Activated T-cell treated with anti-CD3 and anti-CD28 coated beads, Interleukin-2, amount 50 U/mL, for 4 hours (primary cell): ENCODE measurements around the gene ILRUN. TPM values are rescaled to one million over a fixed set of nuclear protein-coding genes. Genes with fewer than 3 reads are reported as not detected.
"Not testable (repeated sequence)": the region's sequence is repeated elsewhere in the genome, so short reads cannot be mapped to it uniquely, and the experiment has no call there.

Experiments
- ATAC-seq, 2 donors: fragments of 200-7000 bp; cut with Tn5 transposase; one replicate each; pipeline ENCODE4 v1.10.0; 2021
- DNase-seq: peaks from one replicate; pipeline ENCODE4 v3.0.0-alpha.2; 2020
- H3K27me3 Mint-ChIP-seq: one replicate; pipeline ENCODE4 v1.8.0; 2021; ENCODE audit warnings: low read depth, mixed read lengths
- H3K36me3 Mint-ChIP-seq: one replicate; pipeline ENCODE4 v1.8.0; 2022; ENCODE audit warnings: mixed read lengths; ENCODE audit not compliant: insufficient read depth
- H3K4me1 Mint-ChIP-seq: one replicate; pipeline ENCODE4 v1.8.0; 2021; ENCODE audit warnings: low read depth, mixed read lengths
- H3K4me3 Mint-ChIP-seq: one replicate; pipeline ENCODE4 v1.8.0; 2021; ENCODE audit warnings: mild to moderate bottlenecking, moderate library complexity, mixed read lengths
- H3K9me3 Mint-ChIP-seq: one replicate; pipeline ENCODE4 v1.8.0; 2021; ENCODE audit warnings: mixed read lengths
- total RNA-seq, 3 donors: library from RNA; stranded (reverse); gene quantifications; one replicate each; pipeline ENCODE4 v1.2.1, GENCODE V29; 2021

ILRUN gene
- total RNA-seq, 3 donors from 2014 or later, result 47.0 to 57.6 (median 53.4) TPM

DNA sequence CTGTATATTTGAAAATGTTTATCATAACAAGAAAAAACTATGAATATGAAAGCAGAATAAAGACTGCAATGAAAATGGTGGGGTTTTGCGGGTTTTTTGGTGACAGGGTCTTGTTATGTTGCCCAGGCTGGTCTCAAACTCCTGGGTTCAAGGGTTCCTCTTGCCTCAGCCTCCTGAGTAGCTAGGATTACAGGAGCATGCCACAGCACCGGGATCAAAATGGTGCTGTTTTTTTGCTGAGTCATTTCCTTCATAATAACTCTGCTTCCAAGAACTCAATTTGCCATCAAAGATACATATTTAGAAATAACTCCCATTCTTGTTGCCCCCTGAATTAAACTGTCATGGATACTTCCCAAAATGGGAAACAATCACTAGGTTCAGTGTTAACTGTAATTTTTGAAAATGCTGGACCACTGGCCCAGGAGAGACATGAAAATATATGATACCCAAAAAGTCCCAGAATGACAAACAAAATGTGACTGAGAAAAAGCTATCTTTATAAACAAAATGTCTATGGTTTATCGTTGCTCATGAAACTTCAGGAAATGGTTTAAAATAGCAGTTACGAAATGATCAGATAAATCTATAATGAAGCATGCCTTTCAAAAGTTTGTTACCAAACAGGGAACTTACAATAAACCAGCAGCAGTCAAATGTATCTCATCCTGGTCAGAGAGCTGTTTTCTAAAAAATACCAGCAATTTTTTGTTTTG, 32.2 kb downstream of the ILRUN start:
- Mint-ChIP-seq H3K9me3 (no peaks in the 10 kb centered on the region), H3K4me1 (peaks cover 49% of the 10 kb centered on the region), H3K4me3 (no peak overlapping the region), H3K27me3 (no peaks in the 10 kb centered on the region), H3K36me3 (peaks cover 7% of the 10 kb centered on the region)
- ATAC-seq, result peak in 1 of 2 donors; percentile 18
- DNase-seq, result no peak

- no peak overlapping the region for H3K4me3 Mint-ChIP-seq
- ATAC-seq (no peak), DNase-seq (no peak)
- H3K27me3 Mint-ChIP-seq, result no peaks in the 10 kb centered on the region
- peaks cover 7% of the 10 kb centered on the region for H3K36me3 Mint-ChIP-seq
- peaks cover 55% of the 10 kb centered on the region for H3K4me1 Mint-ChIP-seq
- no peaks in the 10 kb centered on the region for H3K9me3 Mint-ChIP-seq
Observed at GRCh38 chr6:34663831-34664255, 32.7 kb downstream of the ILRUN start.

DNA sequence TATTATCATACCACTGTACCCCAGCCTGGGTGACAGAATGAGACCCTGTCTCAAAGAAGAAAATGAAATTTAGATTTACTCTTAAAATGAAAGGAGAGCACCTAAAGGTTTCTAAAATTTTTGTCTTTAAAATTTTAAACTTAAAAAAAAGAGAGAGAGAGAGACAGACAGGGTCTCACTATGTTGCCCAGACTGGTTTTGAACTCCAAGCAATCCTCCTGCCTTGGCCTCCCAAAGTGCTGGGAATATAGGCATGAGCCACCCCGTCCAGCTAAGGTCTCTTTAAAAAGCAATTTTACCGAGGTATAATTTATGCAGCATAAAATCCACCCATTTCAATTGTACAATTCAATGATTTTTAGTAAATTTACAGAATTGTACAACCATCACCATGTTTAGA, 33.2 kb downstream of the ILRUN start:
- peaks cover 7% of the 10 kb centered on the region for H3K36me3 Mint-ChIP-seq
- H3K9me3 Mint-ChIP-seq, result no peaks in the 10 kb centered on the region
- ATAC-seq (no peak), DNase-seq (no peak)
- H3K4me3 Mint-ChIP-seq, result no peak overlapping the region
- peaks cover 55% of the 10 kb centered on the region for H3K4me1 Mint-ChIP-seq
- H3K27me3 Mint-ChIP-seq, result no peaks in the 10 kb centered on the region

DNA sequence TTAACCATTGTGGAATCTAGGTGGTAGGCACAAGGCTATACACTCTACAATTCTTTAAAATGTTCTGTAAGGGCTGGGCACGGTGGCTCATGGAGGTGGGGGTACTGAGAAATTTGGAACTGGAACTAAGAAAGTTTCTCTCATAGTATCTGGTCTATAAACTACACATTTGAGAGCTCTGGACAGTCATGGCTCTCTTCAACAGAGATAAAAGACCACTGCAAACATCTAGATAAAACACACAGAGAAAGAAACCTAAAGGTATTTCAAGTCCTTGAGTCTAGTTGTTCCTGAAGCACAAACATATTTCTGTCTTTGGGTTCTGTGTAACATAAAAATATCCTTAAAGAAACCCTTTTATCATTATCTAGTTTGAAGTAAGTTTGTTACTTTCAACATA, 35.2 kb downstream of the ILRUN start:
- Mint-ChIP-seq H3K4me1 (peaks cover 63% of the 10 kb centered on the region), H3K4me3 (no peak overlapping the region), H3K27me3 (no peaks in the 10 kb centered on the region), H3K36me3 (peaks cover 5% of the 10 kb centered on the region), H3K9me3 (no peaks in the 10 kb centered on the region)
- DNase-seq, result no peak
- ATAC-seq, result no peak

DNA sequence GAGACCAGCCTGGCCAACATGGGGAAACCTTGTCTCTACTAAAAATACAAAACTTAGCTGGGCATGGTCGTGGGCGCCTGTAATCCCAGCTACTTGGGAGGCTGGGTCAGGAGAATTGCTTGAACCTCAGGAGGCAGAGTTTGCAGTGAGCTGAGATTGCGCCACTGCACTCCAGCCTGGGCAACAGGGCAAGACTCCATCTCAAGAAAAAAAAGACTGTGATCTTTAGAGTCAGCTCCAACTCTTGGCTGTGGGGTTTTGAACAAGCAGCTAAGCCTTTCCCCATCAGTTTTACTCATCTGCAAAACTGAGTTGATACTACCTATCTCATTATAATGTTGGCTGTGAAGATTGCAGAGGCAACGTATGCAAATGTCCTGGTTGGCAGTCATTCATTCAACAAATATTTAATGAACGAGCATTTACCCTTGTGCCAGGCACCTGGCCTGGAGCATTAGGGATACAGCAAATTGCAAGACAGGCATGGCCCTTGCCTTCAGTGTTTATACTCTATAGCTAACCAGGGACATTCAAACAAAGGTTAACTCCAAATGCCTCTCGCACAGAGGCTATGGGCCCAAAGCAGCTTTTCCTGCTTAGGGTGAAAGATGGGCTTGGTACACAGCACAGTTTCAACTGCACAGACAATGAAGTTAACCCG, 37.8 kb downstream of the ILRUN start:
- H3K27me3 Mint-ChIP-seq, result no peaks in the 10 kb centered on the region
- ATAC-seq (no peak), DNase-seq (no peak)
- no peak overlapping the region for H3K4me3 Mint-ChIP-seq
- peaks cover 7% of the 10 kb centered on the region for H3K36me3 Mint-ChIP-seq
- peaks cover 62% of the 10 kb centered on the region for H3K4me1 Mint-ChIP-seq
- no peaks in the 10 kb centered on the region for H3K9me3 Mint-ChIP-seq

DNA sequence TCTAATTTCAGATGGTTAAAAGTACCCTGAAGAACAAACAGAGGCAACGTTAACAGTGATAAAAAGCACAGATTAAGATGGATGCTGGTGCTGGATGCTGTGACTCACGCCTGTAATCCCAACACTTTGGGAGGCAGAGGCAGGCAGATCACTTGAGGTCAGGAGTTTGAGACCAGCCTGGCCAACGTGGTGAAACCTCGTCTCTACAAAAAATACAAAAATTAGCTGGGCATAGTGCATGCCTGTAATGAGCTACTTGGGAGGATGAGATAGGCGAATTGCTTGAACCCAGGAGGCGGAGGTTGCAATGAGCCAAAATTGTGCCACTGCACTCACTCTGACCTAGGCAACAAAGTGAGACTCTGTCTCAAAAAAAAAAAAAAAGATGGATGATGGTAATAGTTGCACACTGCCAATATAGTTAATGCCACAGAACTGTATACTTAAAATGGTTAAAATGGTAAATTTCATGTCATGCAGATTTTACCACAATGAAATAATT, 38.5 kb downstream of the ILRUN start:
- Mint-ChIP-seq H3K4me1 (peaks cover 58% of the 10 kb centered on the region), H3K4me3 (peak overlapping the region; percentile 21)

GRCh38 chr6:34657307-34657978, 39.1 kb downstream of the ILRUN start:
- H3K9me3 Mint-ChIP-seq, result no peaks in the 10 kb centered on the region
- H3K4me3 Mint-ChIP-seq, result peak overlapping the region; percentile 72
- peaks cover 6% of the 10 kb centered on the region for H3K36me3 Mint-ChIP-seq
- no peak for DNase-seq
- H3K4me1 Mint-ChIP-seq, result peaks cover 56% of the 10 kb centered on the region
- no peaks in the 10 kb centered on the region for H3K27me3 Mint-ChIP-seq
- peak in 1 of 2 donors; percentile 11 for ATAC-seq

More for the DNA sequence above, 38.5 kb downstream of the ILRUN start:
- not testable (repeated sequence) for H3K36me3 Mint-ChIP-seq, ATAC-seq, H3K27me3 Mint-ChIP-seq, DNase-seq, H3K9me3 Mint-ChIP-seq

DNA sequence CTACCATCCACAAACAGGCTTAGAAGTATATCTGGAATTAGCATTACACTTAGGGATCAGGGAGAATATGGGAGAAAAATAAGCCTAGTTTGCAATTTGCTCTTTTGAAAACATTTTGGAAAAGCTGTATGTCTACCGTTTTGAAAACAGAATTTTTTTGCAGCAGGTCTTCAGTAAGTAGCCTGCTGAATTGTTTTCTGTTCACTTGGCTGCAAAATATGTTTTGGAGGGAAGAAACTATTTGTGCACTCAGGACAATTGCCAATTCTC, 39.6 kb downstream of the ILRUN start:
- no peak for ATAC-seq
- H3K27me3 Mint-ChIP-seq, result no peaks in the 10 kb centered on the region

GRCh38 chr6:34656378-34657036, 40.1 kb downstream of the ILRUN start:
- Mint-ChIP-seq H3K9me3 (no peaks in the 10 kb centered on the region), H3K4me1 (peaks cover 53% of the 10 kb centered on the region), H3K27me3 (no peaks in the 10 kb centered on the region), H3K36me3 (peaks cover 6% of the 10 kb centered on the region), H3K4me3 (peak overlapping the region; percentile 72)
- DNase-seq (no peak), ATAC-seq (peak; percentile 84 to 94)

More for the DNA sequence above, 39.6 kb downstream of the ILRUN start:
- H3K4me3 Mint-ChIP-seq, result peak overlapping the region; percentile 72
- H3K9me3 Mint-ChIP-seq, result no peaks in the 10 kb centered on the region
- peaks cover 6% of the 10 kb centered on the region for H3K36me3 Mint-ChIP-seq
- peaks cover 54% of the 10 kb centered on the region for H3K4me1 Mint-ChIP-seq
- no peak for DNase-seq

GRCh38 chr6:34655876-34656377, 40.6 kb downstream of the ILRUN start:
- not testable (repeated sequence) for H3K9me3 Mint-ChIP-seq, DNase-seq, ATAC-seq, H3K36me3 Mint-ChIP-seq, H3K27me3 Mint-ChIP-seq
- Mint-ChIP-seq H3K4me3 (peak overlapping the region; percentile 72), H3K4me1 (peaks cover 47% of the 10 kb centered on the region)

DNA sequence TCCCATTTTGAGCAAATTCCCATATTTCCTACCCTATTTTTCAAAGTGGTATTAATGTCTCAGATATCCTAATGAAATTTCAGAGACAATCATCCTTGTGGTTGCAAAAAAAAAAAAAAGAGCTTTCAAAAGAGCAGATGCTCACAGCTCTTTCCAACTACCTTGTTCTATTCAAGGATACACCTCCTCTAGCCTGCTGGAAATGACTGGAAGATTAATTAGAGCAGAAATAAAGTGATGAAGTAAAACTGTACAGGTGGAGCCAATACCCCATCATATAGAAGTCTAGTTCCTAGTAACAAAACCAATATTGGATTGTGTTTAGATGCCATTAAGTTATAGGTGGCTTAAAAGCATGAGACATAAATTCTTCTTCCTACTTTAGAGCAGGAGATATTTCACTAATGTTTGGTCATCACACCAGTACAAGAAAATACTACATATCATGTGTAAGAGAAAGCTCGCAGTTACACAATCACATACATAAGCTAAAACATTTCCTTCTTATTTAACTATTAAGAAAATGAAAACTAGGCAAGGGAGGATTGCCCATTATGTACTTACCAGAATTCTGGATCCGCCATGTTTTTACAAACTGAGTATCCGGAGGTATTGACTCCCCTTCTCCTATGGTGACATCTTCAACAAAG, 42.4 kb downstream of the ILRUN start:
- H3K27me3 Mint-ChIP-seq, result no peaks in the 10 kb centered on the region
- no peak overlapping the region for H3K4me3 Mint-ChIP-seq
- no peaks in the 10 kb centered on the region for H3K9me3 Mint-ChIP-seq
- peaks cover 11% of the 10 kb centered on the region for H3K36me3 Mint-ChIP-seq
- peaks cover 45% of the 10 kb centered on the region for H3K4me1 Mint-ChIP-seq
- ATAC-seq (no peak), DNase-seq (no peak)

GRCh38 chr6:34652263-34652662, 44.3 kb downstream of the ILRUN start:
- H3K4me1 Mint-ChIP-seq, result peaks cover 40% of the 10 kb centered on the region
- no peaks in the 10 kb centered on the region for H3K9me3 Mint-ChIP-seq
- peaks cover 18% of the 10 kb centered on the region for H3K36me3 Mint-ChIP-seq
- no peak for DNase-seq
- no peak for ATAC-seq
- H3K4me3 Mint-ChIP-seq, result no peak overlapping the region
- H3K27me3 Mint-ChIP-seq, result no peaks in the 10 kb centered on the region

- ATAC-seq, result no peak
Observed at GRCh38 chr6:34650823-34651222, 45.7 kb downstream of the ILRUN start.

DNA sequence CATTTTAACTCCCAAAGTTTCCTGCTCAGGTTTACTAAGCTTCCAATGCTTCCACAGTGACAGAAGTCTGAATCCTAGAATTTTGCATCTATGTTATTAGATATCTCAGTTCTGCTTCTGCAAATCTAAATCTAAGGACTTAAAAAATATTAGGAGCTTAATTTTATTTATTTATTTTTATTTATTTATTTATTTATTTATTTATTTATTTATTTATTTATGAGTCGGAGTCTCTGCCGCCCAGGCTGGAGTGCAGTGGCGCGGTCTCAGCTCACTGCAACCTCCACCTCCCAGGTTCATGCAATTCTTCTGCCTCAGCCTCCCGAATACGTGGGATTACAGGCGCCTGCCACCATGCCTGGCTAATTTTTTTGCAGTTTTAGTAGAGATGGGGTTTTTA, 46.3 kb downstream of the ILRUN start:
- DNase-seq, H3K27me3 Mint-ChIP-seq, H3K4me3 Mint-ChIP-seq, H3K9me3 Mint-ChIP-seq, ATAC-seq: not testable (repeated sequence)
- Mint-ChIP-seq H3K4me1 (peaks cover 21% of the 10 kb centered on the region), H3K36me3 (peaks cover 29% of the 10 kb centered on the region)

More at GRCh38 chr6:34650823-34651222, 45.7 kb downstream of the ILRUN start:
- no peak for DNase-seq
- Mint-ChIP-seq H3K36me3 (peaks cover 26% of the 10 kb centered on the region), H3K9me3 (no peaks in the 10 kb centered on the region), H3K4me1 (peaks cover 27% of the 10 kb centered on the region), H3K4me3 (no peak overlapping the region), H3K27me3 (no peaks in the 10 kb centered on the region)
